ENCODE results near the gene ATP8B1.

The ATP8B1 gene

DNA sequence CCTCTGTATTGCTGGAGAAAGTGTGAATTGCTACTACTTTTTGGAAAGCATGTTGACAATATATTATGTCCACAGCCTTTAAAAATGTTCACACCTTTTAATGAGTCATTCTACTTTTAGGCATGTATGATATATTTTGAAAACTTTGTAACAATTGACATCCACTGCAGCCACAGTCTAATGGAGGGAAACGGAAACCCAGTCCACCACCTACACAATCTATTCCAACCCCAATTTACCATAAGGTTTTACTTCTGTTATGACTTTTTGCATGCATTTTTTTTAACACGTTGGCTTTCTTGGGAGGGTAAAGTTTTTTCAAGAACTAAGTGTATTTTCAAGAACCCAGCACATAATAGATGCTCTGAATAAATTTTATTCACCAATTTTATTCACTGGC lies 38.5 kb upstream of the ATP8B1 start:
- Histone ChIP-seq H4K20me1 (ENCODE audit: insufficient read depth, low read length) (no peaks in the 10 kb centered on the region), H3K36me3 (ENCODE audit: insufficient read depth, low read length) (no peaks in the 10 kb centered on the region), H3K9ac (ENCODE audit: low read depth, low read length) (no peak overlapping the region), H3K79me2 (ENCODE audit: insufficient read depth, low read length) (no peaks in the 10 kb centered on the region), H3K4me2 (ENCODE audit: insufficient read depth, low read length) (no peak overlapping the region), H2AFZ (ENCODE audit: low read depth, low read length) (no peak overlapping the region), H3K27ac (ENCODE audit: low read length) (no peak overlapping the region), H3K9me3 (ENCODE audit: insufficient read depth, low read length, severe bottlenecking) (no peaks in the 10 kb centered on the region), H3K27me3 (ENCODE audit: insufficient read depth, low read length, poor library complexity) (no peaks in the 10 kb centered on the region), H3K4me1 (ENCODE audit: insufficient read depth, low read length) (no peaks in the 10 kb centered on the region), H3K4me3 (ENCODE audit: low read depth in 1 of 2, low read length in 2 of 2) (no peak overlapping the region)
- no peak for TF ChIP-seq EZH2 (IDR thresholded peaks at IDR 0.05; ENCODE audit: borderline replicate concordance, low read depth, low read length, severe bottlenecking)
- TF ChIP-seq, protein P1, sequence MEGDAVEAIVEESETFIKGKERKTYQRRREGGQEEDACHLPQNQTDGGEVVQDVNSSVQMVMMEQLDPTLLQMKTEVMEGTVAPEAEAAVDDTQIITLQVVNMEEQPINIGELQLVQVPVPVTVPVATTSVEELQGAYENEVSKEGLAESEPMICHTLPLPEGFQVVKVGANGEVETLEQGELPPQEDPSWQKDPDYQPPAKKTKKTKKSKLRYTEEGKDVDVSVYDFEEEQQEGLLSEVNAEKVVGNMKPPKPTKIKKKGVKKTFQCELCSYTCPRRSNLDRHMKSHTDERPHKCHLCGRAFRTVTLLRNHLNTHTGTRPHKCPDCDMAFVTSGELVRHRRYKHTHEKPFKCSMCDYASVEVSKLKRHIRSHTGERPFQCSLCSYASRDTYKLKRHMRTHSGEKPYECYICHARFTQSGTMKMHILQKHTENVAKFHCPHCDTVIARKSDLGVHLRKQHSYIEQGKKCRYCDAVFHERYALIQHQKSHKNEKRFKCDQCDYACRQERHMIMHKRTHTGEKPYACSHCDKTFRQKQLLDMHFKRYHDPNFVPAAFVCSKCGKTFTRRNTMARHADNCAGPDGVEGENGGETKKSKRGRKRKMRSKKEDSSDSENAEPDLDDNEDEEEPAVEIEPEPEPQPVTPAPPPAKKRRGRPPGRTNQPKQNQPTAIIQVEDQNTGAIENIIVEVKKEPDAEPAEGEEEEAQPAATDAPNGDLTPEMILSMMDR (IDR thresholded peaks at IDR 0.05; ENCODE audit: borderline replicate concordance, extremely low read depth, low read length, poor library complexity, severe bottlenecking), result no peak
- ATAC-seq (ENCODE audit: insufficient read depth, low read depth), result no peak
- DNase-seq, result no peak

DNA sequence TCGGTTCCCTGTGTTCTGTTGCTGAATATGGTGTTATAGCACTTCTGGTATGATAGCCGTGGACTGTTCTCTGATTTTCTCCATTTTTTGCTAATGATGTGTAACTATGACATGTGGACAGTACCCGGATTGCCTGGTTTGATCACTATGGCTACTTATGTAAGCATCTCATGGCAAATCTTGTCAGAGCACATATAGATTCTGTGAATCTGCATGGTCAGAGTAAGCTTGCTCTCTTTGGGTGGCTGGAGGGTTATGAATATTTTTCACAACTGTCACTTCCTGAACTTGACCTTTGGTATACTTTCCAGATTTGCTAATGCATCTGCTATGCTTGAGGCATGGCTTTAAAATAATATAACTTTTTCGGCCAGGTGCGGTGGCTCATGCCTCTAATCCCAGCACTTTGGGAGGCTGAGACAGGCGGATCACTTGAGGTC lies 36.8 kb upstream of the ATP8B1 start:
- Histone ChIP-seq H3K4me3 (ENCODE audit: low read depth in 1 of 2, low read length in 2 of 2) (no peak overlapping the region), H2AFZ (ENCODE audit: low read depth, low read length) (no peak overlapping the region), H3K36me3 (ENCODE audit: insufficient read depth, low read length) (no peaks in the 10 kb centered on the region), H3K79me2 (ENCODE audit: insufficient read depth, low read length) (no peaks in the 10 kb centered on the region), H3K27me3 (ENCODE audit: insufficient read depth, low read length, poor library complexity) (no peaks in the 10 kb centered on the region), H3K9ac (ENCODE audit: low read depth, low read length) (no peak overlapping the region), H3K4me2 (ENCODE audit: insufficient read depth, low read length) (no peak overlapping the region), H3K4me1 (ENCODE audit: insufficient read depth, low read length) (no peaks in the 10 kb centered on the region), H4K20me1 (ENCODE audit: insufficient read depth, low read length) (no peaks in the 10 kb centered on the region), H3K27ac (ENCODE audit: low read length) (no peak overlapping the region), H3K9me3 (ENCODE audit: insufficient read depth, low read length, severe bottlenecking) (no peaks in the 10 kb centered on the region)
- ATAC-seq (ENCODE audit: insufficient read depth, low read depth), result no peak
- DNase-seq, result no peak
- TF ChIP-seq EZH2 (IDR thresholded peaks at IDR 0.05; ENCODE audit: borderline replicate concordance, low read depth, low read length, severe bottlenecking), result no peak
- TF ChIP-seq, protein P1 (IDR thresholded peaks at IDR 0.05; ENCODE audit: borderline replicate concordance, extremely low read depth, low read length, poor library complexity, severe bottlenecking), result no peak

DNA sequence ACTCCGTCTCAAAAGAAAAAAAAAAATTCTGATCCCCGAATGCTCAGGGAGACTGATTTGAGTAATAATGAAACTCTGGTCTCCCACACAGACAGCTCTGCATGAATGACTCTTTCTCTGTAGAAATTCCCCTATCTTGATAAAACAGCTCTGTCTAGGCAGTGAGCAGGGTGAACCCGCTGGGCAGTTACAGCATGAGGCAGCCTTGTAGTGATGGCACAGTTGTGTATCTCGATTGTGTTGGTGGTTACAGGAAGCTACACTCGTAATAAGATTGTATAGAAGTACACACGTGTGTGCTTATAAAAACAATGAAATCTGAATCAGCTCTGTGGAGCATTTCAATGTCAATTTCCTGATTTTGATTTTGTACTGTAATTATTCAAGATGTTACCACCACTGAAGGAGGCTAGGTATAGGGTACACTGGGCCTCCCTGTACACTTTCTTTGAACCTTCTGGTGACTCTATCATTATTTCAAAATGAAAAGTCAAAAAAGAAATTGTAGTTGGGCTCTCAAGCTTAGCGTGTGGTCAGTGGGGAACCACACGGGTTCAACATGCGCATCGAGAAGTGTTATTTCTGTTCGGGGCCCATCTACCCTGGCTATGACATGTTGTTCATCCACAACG lies 34.9 kb upstream of the ATP8B1 start:
- H3K4me2 ChIP-seq (ENCODE audit: insufficient read depth, low read length), result no peak overlapping the region
- no peaks in the 10 kb centered on the region for H3K36me3 ChIP-seq (ENCODE audit: insufficient read depth, low read length)
- no peak overlapping the region for H2AFZ ChIP-seq (ENCODE audit: low read depth, low read length)
- DNase-seq, result no peak
- no peak overlapping the region for H3K4me3 ChIP-seq (ENCODE audit: low read depth in 1 of 2, low read length in 2 of 2)
- no peaks in the 10 kb centered on the region for H4K20me1 ChIP-seq (ENCODE audit: insufficient read depth, low read length)
- no peak overlapping the region for H3K27ac ChIP-seq (ENCODE audit: low read length)
- H3K79me2 ChIP-seq (ENCODE audit: insufficient read depth, low read length), result no peaks in the 10 kb centered on the region
- TF ChIP-seq, protein P1 (IDR thresholded peaks at IDR 0.05; ENCODE audit: borderline replicate concordance, extremely low read depth, low read length, poor library complexity, severe bottlenecking), result no peak
- no peak for TF ChIP-seq EZH2 (IDR thresholded peaks at IDR 0.05; ENCODE audit: borderline replicate concordance, low read depth, low read length, severe bottlenecking)
- peaks cover 9% of the 10 kb centered on the region for H3K4me1 ChIP-seq (ENCODE audit: insufficient read depth, low read length)
- no peak for ATAC-seq (ENCODE audit: insufficient read depth, low read depth)
- no peak overlapping the region for H3K9ac ChIP-seq (ENCODE audit: low read depth, low read length)
- H3K27me3 ChIP-seq (ENCODE audit: insufficient read depth, low read length, poor library complexity), result no peaks in the 10 kb centered on the region
- no peaks in the 10 kb centered on the region for H3K9me3 ChIP-seq (ENCODE audit: insufficient read depth, low read length, severe bottlenecking)

Data from DND-41 (cell line).